Pancreas (tissue), 10 donors: ENCODE data around the gene MRPS18B. TPM values are rescaled to one million over a fixed set of nuclear protein-coding genes. Genes with fewer than 3 reads are reported as not detected.

Experiments used
- ATAC-seq, 4 donors: fragments of 200-7000 bp; cut with Tn5 transposase; one replicate each; pipeline versions ENCODE4 v1.8.0 to v1.9.1; 2020; ENCODE audit warnings: mild to moderate bottlenecking in 4 of 4, moderate library complexity in 4 of 4
- DNase-seq, 6 donors: peaks; one replicate each; pipeline ENCODE4 v3.0.0-alpha.2; 2020
- FAIRE-seq: peaks from 2 replicates; lab custom pipeline; 2012; peaks lifted over from hg19 to GRCh38; lab: Jason Lieb, UNC
- H3K27ac ChIP-seq, 4 donors: fragments of 200-600 bp; sonication (generic); 1 replicate in 3 of 4; 2 replicates in 1 of 4; pipeline versions ENCODE4 v1.5.0 to v1.8.0; 2020
- H3K27me3 ChIP-seq, 4 donors: fragments of 200-600 bp; one replicate each; pipeline ENCODE4 v1.8.0; 2021
- H3K36me3 ChIP-seq, 3 donors: fragments of 200-600 bp; sonication (generic) in 1 of 3; one replicate each; pipeline versions ENCODE4 v1.5.0 to v1.8.0; 2020 to 2021
- H3K4me1 ChIP-seq, 3 donors: fragments of 200-600 bp; one replicate each; pipeline ENCODE4 v1.8.0; 2021
- H3K4me3 ChIP-seq, 4 donors: fragments of 200-600 bp; sonication (generic) in 2 of 4; one replicate each; pipeline versions ENCODE4 v1.5.0 to v1.8.0; 2020 to 2021
- H3K9me3 ChIP-seq, 4 donors: fragments of 200-600 bp; one replicate each; pipeline ENCODE4 v1.8.0; 2021
- CTCF ChIP-seq, 4 donors: fragments of 200-600 bp; sonication (generic) in 3 of 4; IDR thresholded peaks; one replicate each; pipeline versions ENCODE4 v1.5.0 to v1.8.0; 2021; ENCODE audit warnings: antibody characterized with exemption in 4 of 4
- WGBS, 2 donors: extraction: QIAGEN DNeasy Blood & Tissue Kit; methylation state at CpG; one replicate each; pipeline ENCODE4 v1.1.7; 2013; 5-methylcytosine and 5-hydroxymethylcytosine counted together
- intact Hi-C, 3 donors: fragments of 100-400 bp; cut with DNase I; formaldehyde crosslinking; loops; one replicate each; pipeline versions ENCODE4 v1.11.1 to v1.14.2; 2022
- polyA plus RNA-seq, 2 donors: library from polyadenylated mRNA; stranded (reverse); fragments of 200-250 nt; gene quantifications; one replicate each; pipeline ENCODE4 v1.2.3, GENCODE V29; 2013
- total RNA-seq, 6 donors: library from RNA; stranded (reverse); fragmentation: NEBNext Ultra II Directional in 4 of 6; extraction: Animal tissue kit (Norgen Biotek cat#: 25700) in 4 of 6; gene quantifications; one replicate each; pipeline versions ENCODE4 v1.2.1 to v1.2.4, GENCODE V29; 2021 to 2023
- donor health status: healthy with polysubstance abuse.
- donor health status: DM: no; HTN: no; CAD: no; lungs with moderate emphysema.
- donor health status: DM: no; HTN: no; CAD: no.
- donor health status: control.
- donor health status: control.
- donor health status: Bipolar disorder and iron deficiency.
- donor health status: DM: yes; HTN: yes; CAD: no.
- donor health status: DM: no; HTN: no; CAD: no.
- donor health status: DM: no; HTN: no; CAD: no.
- donor health status: DM: yes; HTN: yes; CAD: no.

MRPS18B gene
- 10 to 100 TPM; 24.5 to 39.5 (median 29.1) TPM for total RNA-seq
- 10 to 100 TPM; 22.9 to 41.1 TPM for polyA plus RNA-seq

- intact Hi-C loops = no loop called here
- FAIRE-seq (no peak), ATAC-seq (peak; percentile 73 to 88 (median 78)), DNase-seq (peak; percentile 91 to 99 (median 98))
- Histone ChIP-seq H3K4me3 (peak within 1 kb of the TSS; percentile 76 to 93 (median 84)), H3K27me3 (no peaks in the 10 kb centered on the region), H3K9me3 (no peaks in the 10 kb centered on the region), H3K36me3 (peaks cover 0 to 36% (median 8%) of the 10 kb centered on the region in 3 donors), H3K27ac (peak within 1 kb of the TSS; percentile 92 to 98 (median 98)), H3K4me1 (peaks cover 16 to 30% (median 18%) of the 10 kb centered on the region in 3 donors)
- no peak for TF ChIP-seq CTCF (IDR thresholded peaks at IDR 0.05)
- WGBS, 2 donors = 0% methylated on average over 34 of the region's 34 CpGs
Observed at GRCh38 chr6:30617565-30618269, at the start of gene MRPS18B. TSS of gene MRPS18B (plus strand) at chr6:30617840. CDS start at chr6:30617866, 26 bp downstream.

DNA sequence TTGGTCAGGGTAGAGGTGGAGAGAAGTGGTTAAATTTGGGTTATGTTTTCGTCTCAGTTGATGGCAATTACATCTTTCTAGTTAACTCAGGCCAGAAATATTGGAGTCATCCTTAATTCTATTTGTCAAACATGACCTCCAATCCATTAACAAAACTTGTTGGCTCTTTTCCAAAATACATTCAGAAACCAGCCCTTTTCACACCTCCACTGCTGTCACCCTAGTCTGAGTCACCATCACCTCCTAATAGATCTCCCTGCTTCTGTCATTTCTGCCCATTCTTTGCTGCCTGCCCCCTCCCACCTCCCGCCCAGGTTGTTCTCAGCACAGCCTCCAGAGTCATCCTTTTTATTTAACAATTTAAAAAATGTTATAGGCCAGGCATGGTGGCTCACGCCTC lies 49.4 kb upstream of the MRPS18B start:
- no peak for DNase-seq
- H3K27ac ChIP-seq = no peak overlapping the region
- intact Hi-C loops = no loop called here
- no peaks in the 10 kb centered on the region for H3K27me3 ChIP-seq
- WGBS, 2 donors = 68 to 74% methylated on average over 3 of the region's 3 CpGs
- no peak for FAIRE-seq
- H3K36me3 ChIP-seq = no peaks in the 10 kb centered on the region
- no peak overlapping the region for H3K4me3 ChIP-seq
- H3K4me1 ChIP-seq = peaks cover 9 to 20% (median 10%) of the 10 kb centered on the region in 3 donors
- TF ChIP-seq CTCF (IDR thresholded peaks at IDR 0.05) = no peak
- no peaks in the 10 kb centered on the region for H3K9me3 ChIP-seq
- no peak for ATAC-seq

DNA sequence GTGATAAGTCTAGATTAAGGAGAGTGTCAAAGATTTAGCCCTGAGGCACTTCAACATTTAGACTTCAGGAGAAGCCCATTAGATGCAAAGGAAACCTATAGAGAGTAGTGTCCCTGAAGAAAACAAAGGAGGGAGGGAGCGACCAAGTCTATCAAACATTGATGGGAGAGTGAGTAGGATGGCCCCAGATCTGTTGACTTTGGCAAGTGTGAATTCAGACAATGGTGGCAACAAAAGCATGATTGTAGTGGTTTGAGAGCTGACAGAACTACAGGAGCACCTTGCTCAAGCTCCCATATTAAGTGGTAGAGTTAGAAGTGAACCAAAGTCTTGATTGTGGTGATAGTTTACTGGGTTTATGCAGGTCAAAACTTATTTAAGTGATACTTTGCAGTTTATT lies 47.4 kb upstream of the MRPS18B start:
- WGBS, 2 donors = 25 to 38% methylated on average over 1 of the region's 1 CpG
- DNase-seq = no peak
- no peak for ATAC-seq
- H3K4me1 ChIP-seq = peaks cover 9 to 23% (median 10%) of the 10 kb centered on the region in 3 donors
- H3K27me3 ChIP-seq = no peaks in the 10 kb centered on the region
- intact Hi-C loops = no loop called here
- no peaks in the 10 kb centered on the region for H3K36me3 ChIP-seq
- FAIRE-seq = no peak
- H3K27ac ChIP-seq = peak overlapping the region in 2 of 4 donors; percentile 62 to 86
- no peak for TF ChIP-seq CTCF (IDR thresholded peaks at IDR 0.05)
- H3K9me3 ChIP-seq = no peaks in the 10 kb centered on the region
- peak overlapping the region in 3 of 4 donors; percentile 37 to 74 (median 52) for H3K4me3 ChIP-seq

DNA sequence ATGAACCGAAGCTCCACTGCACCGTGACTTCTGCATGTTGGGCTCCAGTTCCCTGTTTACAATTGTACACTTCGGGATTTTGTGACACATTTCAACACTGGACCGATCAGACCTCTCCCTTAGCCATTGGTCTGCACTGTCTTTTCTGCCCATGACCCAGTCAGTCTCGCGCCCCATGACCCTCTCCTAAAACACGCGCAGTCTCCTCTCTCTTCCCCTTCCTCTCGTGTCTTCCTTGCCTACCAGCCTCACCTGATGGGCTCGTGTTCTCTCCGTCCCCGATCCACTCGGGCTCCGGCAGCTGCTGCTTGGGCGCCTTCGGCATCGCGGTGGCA lies 46.9 kb upstream of the MRPS18B start:
- DNase-seq = no peak
- Histone ChIP-seq H3K4me1 (peaks cover 9 to 23% (median 10%) of the 10 kb centered on the region in 3 donors), H3K27me3 (no peaks in the 10 kb centered on the region), H3K9me3 (no peaks in the 10 kb centered on the region), H3K27ac (peak overlapping the region; percentile 62 to 86 (median 72)), H3K36me3 (no peaks in the 10 kb centered on the region), H3K4me3 (peak overlapping the region; percentile 37 to 79 (median 63))
- intact Hi-C loops = no loop called here
- no peak for FAIRE-seq
- 0 to 1% methylated on average over 18 of the region's 18 CpGs for WGBS, 2 donors
- peak; percentile 14 to 33 (median 26) for ATAC-seq
- TF ChIP-seq CTCF (IDR thresholded peaks at IDR 0.05) = no peak
